Mucosa of descending colon (tissue), 3 donors: ENCODE data around the gene LRRC74B. TPM values are rescaled to one million over a fixed set of nuclear protein-coding genes. Genes with fewer than 3 reads are reported as not detected.
"Not testable (repeated sequence)": the region's sequence is repeated elsewhere in the genome, so short reads cannot be mapped to it uniquely, and the experiment has no call there.

Source experiments
- ATAC-seq: fragments of 200-7000 bp; cut with Tn5 transposase; one replicate; pipeline ENCODE4 v1.9.1; 2020; ENCODE audit warnings: mild to moderate bottlenecking, moderate library complexity
- DNase-seq, 3 donors: peaks; one replicate each; pipeline ENCODE4 v3.0.0-alpha.2; 2020
- H3K36me3 ChIP-seq: fragments of 200-600 bp; one replicate; pipeline ENCODE4 v1.8.0; 2021; ENCODE audit warnings: low read depth, mild to moderate bottlenecking
- H3K4me1 ChIP-seq: fragments of 200-600 bp; one replicate; pipeline ENCODE4 v1.8.0; 2021; ENCODE audit warnings: low read depth, mild to moderate bottlenecking
- H3K4me3 ChIP-seq: fragments of 200-600 bp; one replicate; pipeline ENCODE4 v1.8.0; 2021; ENCODE audit warnings: mild to moderate bottlenecking
- H3K9me3 ChIP-seq: fragments of 200-600 bp; one replicate; pipeline ENCODE4 v1.8.0; 2021; ENCODE audit warnings: mild to moderate bottlenecking
- CTCF ChIP-seq: fragments of 200-600 bp; IDR thresholded peaks from one replicate; pipeline ENCODE4 v1.8.0; 2022; ENCODE audit warnings: antibody characterized with exemption, mild to moderate bottlenecking
- intact Hi-C, 2 donors: fragments of 100-400 bp; cut with DNase I in 1 of 2; cut with micrococcal nuclease in 1 of 2; formaldehyde crosslinking; loops; one replicate each; pipeline versions ENCODE4 v1.11.0 to v1.11.1; 2022; cut with DNase I, micrococcal nuclease
- total RNA-seq, 3 donors: library from RNA; stranded (reverse); fragmentation: NEBNext Ultra II Directional in 2 of 3; extraction: Animal tissue kit (Norgen Biotek cat#: 25700) in 2 of 3; gene quantifications; one replicate each; pipeline versions ENCODE4 v1.2.1 to v1.2.4, GENCODE V29; 2021 to 2023
- donor health status: DM: no; HTN: no; CAD: no; lungs with moderate emphysema.
- donor health status: DM: no; HTN: no; CAD: no.
- donor health status: DM: no; HTN: yes; CAD: no.

Gene LRRC74B
- total RNA-seq, 3 donors from 2014 or later = 0.31 TPM; not detected in 2

GRCh38 chr22:21055564-21055834, 9.8 kb downstream of the LRRC74B start:
- no peaks in the 10 kb centered on the region for H3K36me3 ChIP-seq
- DNase-seq (no peak), ATAC-seq (no peak)
- no peaks in the 10 kb centered on the region for H3K4me1 ChIP-seq
- no peak overlapping the region for H3K4me3 ChIP-seq
- intact Hi-C loops = no loop called here
- no peak for TF ChIP-seq CTCF
- H3K9me3 ChIP-seq = no peaks in the 10 kb centered on the region

- no peaks in the 10 kb centered on the region for H3K36me3 ChIP-seq
- intact Hi-C loops = no loop called here
- DNase-seq = no peak
- H3K4me3 ChIP-seq = no peak overlapping the region
- no peak for TF ChIP-seq CTCF
- ATAC-seq = no peak
- no peaks in the 10 kb centered on the region for H3K4me1 ChIP-seq
- H3K9me3 ChIP-seq = no peaks in the 10 kb centered on the region
Measured at GRCh38 chr22:21055880-21056319, 10.2 kb downstream of the LRRC74B start.

GRCh38 chr22:21060363-21060762, 14.6 kb downstream of the LRRC74B start:
- H3K9me3 ChIP-seq, H3K36me3 ChIP-seq, H3K4me3 ChIP-seq, ATAC-seq, intact Hi-C loops, DNase-seq, H3K4me1 ChIP-seq: not testable (repeated sequence)

- H3K36me3 ChIP-seq, ATAC-seq, H3K4me3 ChIP-seq, H3K9me3 ChIP-seq, DNase-seq, intact Hi-C loops, H3K4me1 ChIP-seq: not testable (repeated sequence)
Measured at GRCh38 chr22:21061660-21062321, 16.0 kb downstream of the LRRC74B start.

- intact Hi-C loops, H3K36me3 ChIP-seq, ATAC-seq, DNase-seq, H3K9me3 ChIP-seq, H3K4me1 ChIP-seq, H3K4me3 ChIP-seq: not testable (repeated sequence)
Measured at GRCh38 chr22:21064425-21064824, 18.7 kb downstream of the LRRC74B start.

- no peaks in the 10 kb centered on the region for H3K4me1 ChIP-seq
- ATAC-seq (no peak), DNase-seq (no peak)
- H3K4me3 ChIP-seq = no peak overlapping the region
- H3K9me3 ChIP-seq = no peaks in the 10 kb centered on the region
- no peaks in the 10 kb centered on the region for H3K36me3 ChIP-seq
- intact Hi-C loops = no loop called here
- no peak for TF ChIP-seq CTCF
Measured at GRCh38 chr22:21064917-21065864, 19.4 kb downstream of the LRRC74B start.

GRCh38 chr22:21067075-21067900, 21.5 kb downstream of the LRRC74B start:
- no peaks in the 10 kb centered on the region for H3K36me3 ChIP-seq
- DNase-seq (no peak), ATAC-seq (no peak)
- no peaks in the 10 kb centered on the region for H3K4me1 ChIP-seq
- intact Hi-C loops = no loop called here
- TF ChIP-seq CTCF = no peak
- H3K4me3 ChIP-seq = no peak overlapping the region
- H3K9me3 ChIP-seq = no peaks in the 10 kb centered on the region
